ENCODE results near the gene CTPS2.

- no peak for TF ChIP-seq POLR2AphosphoS5 (IDR thresholded peaks at IDR 0.05; ENCODE audit: low read depth, low read length)
- no peak for TF ChIP-seq CTCF (IDR thresholded peaks at IDR 0.05)
- no peak for TF ChIP-seq REST (IDR thresholded peaks at IDR 0.05; ENCODE audit: insufficient read depth in 1 of 2, low read depth in 2 of 2, low read length in 1 of 2)
These were observed 15.5 kb downstream of the CTPS2 start for GRCh38 chrX:16696956-16697355.

Measured in Panc1 (cell line).